HEK293T (cell line): ENCODE data around the gene TRIM41.

Experiments
- ARNT ChIP-seq: fragments of 450-650 bp; IDR thresholded peaks from 2 replicates; pipeline ENCODE4 v1.6.1; 2017; ENCODE audit warnings: mild to moderate bottlenecking
- BHLHE40 ChIP-seq: fragments of 450-650 bp; IDR thresholded peaks from 2 replicates; pipeline ENCODE4 v1.6.1; 2016; ENCODE audit warnings: mild to moderate bottlenecking, moderate library complexity, borderline replicate concordance
- FOXM1 ChIP-seq: fragments of 450-650 bp; IDR thresholded peaks from 2 replicates; pipeline ENCODE4 v1.6.1; 2017; ENCODE audit warnings: mild to moderate bottlenecking, borderline replicate concordance
- LEF1 ChIP-seq: fragments of 450-650 bp; IDR thresholded peaks from 2 replicates; pipeline ENCODE4 v1.6.1; 2017; ENCODE audit warnings: mild to moderate bottlenecking, borderline replicate concordance
- NFRKB ChIP-seq: fragments of 450-650 bp; IDR thresholded peaks from 2 replicates; pipeline ENCODE4 v1.6.1; 2016; ENCODE audit warnings: mild to moderate bottlenecking, moderate library complexity
- TARDBP ChIP-seq: fragments of 450-650 bp; IDR thresholded peaks from 2 replicates; pipeline ENCODE4 v1.6.1; 2016

DNA sequence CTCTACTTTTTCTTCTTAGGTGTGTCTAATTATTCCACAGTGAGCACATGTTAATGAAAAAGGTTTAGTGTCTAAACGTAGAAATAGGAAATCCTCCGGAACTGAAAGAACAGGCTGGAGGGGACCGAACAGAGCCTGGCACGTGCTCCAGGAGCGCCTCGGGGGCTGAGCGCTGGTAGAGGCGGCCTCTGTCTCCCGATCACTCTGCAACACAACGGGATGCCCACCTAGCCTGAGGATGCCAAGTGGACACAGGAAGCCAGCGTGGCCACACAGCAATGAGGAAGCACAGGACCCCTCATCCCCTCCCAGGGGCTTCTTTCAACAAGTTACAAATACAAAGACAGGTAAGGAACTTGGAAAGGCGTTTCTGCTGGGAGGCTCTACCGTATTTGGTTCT is 37.5 kb upstream of the TRIM41 start:
- TF ChIP-seq BHLHE40 (no peak), TARDBP (no peak), FOXM1 (no peak), LEF1 (no peak), NFRKB (no peak), ARNT (no peak)
